Neuronal stem cell (in vitro differentiated cells): ENCODE measurements around the gene SPINT3. TPM values are rescaled to one million over a fixed set of nuclear protein-coding genes. Genes with fewer than 3 reads are reported as not detected.

Experiments
- DNase-seq: peaks from one replicate; pipeline ENCODE4 v3.0.0-alpha.2; 2013; ENCODE audit warnings: low spot score
- H2AFZ ChIP-seq: one replicate; pipeline ENCODE4 v1.6.1; 2013; ENCODE audit warnings: mild to moderate bottlenecking, low read length, inconsistent platforms
- H2AK5ac ChIP-seq: 2 replicates; pipeline ENCODE4 v1.6.1; 2013; ENCODE audit warnings: low read depth, mild to moderate bottlenecking, inconsistent platforms, low read length, moderate library complexity, mixed read lengths
- H2BK120ac ChIP-seq: 2 replicates; pipeline ENCODE4 v1.6.1; 2013; ENCODE audit warnings: low read depth, mild to moderate bottlenecking, inconsistent platforms, low read length, moderate library complexity, mixed read lengths
- H2BK12ac ChIP-seq: one replicate; pipeline ENCODE4 v1.6.1; 2013; ENCODE audit warnings: low read length, inconsistent platforms
- H2BK15ac ChIP-seq: 2 replicates; pipeline ENCODE4 v1.6.1; 2013; ENCODE audit warnings: mild to moderate bottlenecking, low read length, inconsistent platforms, mixed read lengths
- H2BK5ac ChIP-seq: one replicate; pipeline ENCODE4 v1.6.1; 2013; ENCODE audit warnings: inconsistent platforms, mild to moderate bottlenecking, low read length, moderate library complexity
- H3K14ac ChIP-seq: one replicate; pipeline ENCODE4 v1.6.1; 2013; ENCODE audit warnings: low read length, inconsistent platforms
- H3K18ac ChIP-seq: 2 replicates; pipeline ENCODE4 v1.6.1; 2013; ENCODE audit warnings: low read length, inconsistent platforms
- H3K23ac ChIP-seq: 2 replicates; pipeline ENCODE4 v1.6.1; 2013; ENCODE audit warnings: low read depth, mild to moderate bottlenecking, mixed read lengths, low read length, inconsistent platforms; ENCODE audit not compliant: poor library complexity
- H3K27ac ChIP-seq: replicated peaks from 3 replicates; pipeline ENCODE4 v1.5.1; 2013; ENCODE audit warnings: low read length, inconsistent platforms
- H3K27me3 ChIP-seq, 3 experiments: 2 replicates each; pipeline ENCODE4 v1.6.1; 2013; ENCODE audit warnings: low read length in 3 of 3, mild to moderate bottlenecking in 2 of 3, inconsistent platforms in 1 of 3, low read depth in 1 of 3, mixed read lengths in 1 of 3, moderate library complexity in 1 of 3; ENCODE audit not compliant: control insufficient read depth in 3 of 3, insufficient read depth in 3 of 3
- H3K36me3 ChIP-seq, 2 donors: replicated peaks in 1 of 2; 2 replicates each; pipeline ENCODE4 v1.6.1; 2013; ENCODE audit warnings: low read length in 2 of 2; ENCODE audit not compliant: control insufficient read depth in 2 of 2, insufficient read depth in 2 of 2
- H3K4ac ChIP-seq: 2 replicates; pipeline ENCODE4 v1.6.1; 2013; ENCODE audit warnings: inconsistent platforms, mild to moderate bottlenecking, low read length, moderate library complexity
- H3K4me1 ChIP-seq, 2 donors: 1 replicate in 1 of 2; 2 replicates in 1 of 2; pipeline ENCODE4 v1.6.1; 2013; ENCODE audit warnings: low read length in 2 of 2, low read depth in 1 of 2; ENCODE audit not compliant: control insufficient read depth in 2 of 2, insufficient read depth in 1 of 2
- H3K4me2 ChIP-seq: one replicate; pipeline ENCODE4 v1.6.1; 2013; ENCODE audit warnings: mild to moderate bottlenecking, low read length, inconsistent platforms; ENCODE audit not compliant: insufficient read depth, poor library complexity, severe bottlenecking
- H3K4me3 ChIP-seq, 2 donors: 2 replicates each; pipeline ENCODE4 v1.5.1; 2013; ENCODE audit warnings: low read length in 2 of 2, mild to moderate bottlenecking in 2 of 2, inconsistent platforms in 1 of 2, moderate library complexity in 1 of 2
- H3K79me1 ChIP-seq: one replicate; pipeline ENCODE4 v1.6.1; 2013; ENCODE audit warnings: low read depth, mild to moderate bottlenecking, inconsistent platforms, low read length, moderate library complexity
- H3K9ac ChIP-seq: one replicate; pipeline ENCODE4 v1.6.1; 2013; ENCODE audit warnings: mild to moderate bottlenecking, low read depth, low read length, inconsistent platforms; ENCODE audit not compliant: poor library complexity
- H3K9me3 ChIP-seq, 2 donors: replicated peaks in 1 of 2; 2 replicates each; pipeline versions ENCODE3 to v1.6.1; 2013; ENCODE audit warnings: low read length in 2 of 2, mild to moderate bottlenecking in 2 of 2, inconsistent platforms in 1 of 2, low read depth in 1 of 2, mixed read lengths in 1 of 2, moderate library complexity in 1 of 2; ENCODE audit not compliant: control insufficient read depth in 2 of 2, insufficient read depth in 1 of 2
- H4K8ac ChIP-seq: one replicate; pipeline ENCODE4 v1.6.1; 2013; ENCODE audit warnings: low read depth, mild to moderate bottlenecking, inconsistent platforms, low read length, moderate library complexity
- H4K91ac ChIP-seq: one replicate; pipeline ENCODE4 v1.6.1; 2013; ENCODE audit warnings: low read length, low read depth, mild to moderate bottlenecking, inconsistent platforms; ENCODE audit not compliant: poor library complexity
- WGBS, 2 donors: extraction: QIAGEN DNeasy Blood & Tissue Kit; methylation state at CpG; one replicate each; pipeline ENCODE4 v1.1.7; 2013; ENCODE audit warnings: missing lambda C conversion rate in 2 of 2, mixed read lengths in 1 of 2; ENCODE audit not compliant: insufficient read length in 2 of 2, insufficient replicate concordance in 1 of 2; ENCODE audit errors: extremely low coverage in 2 of 2; 5-methylcytosine and 5-hydroxymethylcytosine counted together
- polyA plus RNA-seq, 2 experiments: library from polyadenylated mRNA; stranded (reverse); fragments of 200-250 nt; gene quantifications; one replicate each; pipeline ENCODE4 v1.2.3, GENCODE V29; 2013

Gene SPINT3, protein sequence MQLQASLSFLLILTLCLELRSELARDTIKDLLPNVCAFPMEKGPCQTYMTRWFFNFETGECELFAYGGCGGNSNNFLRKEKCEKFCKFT
- polyA plus RNA-seq (2013, experiment 1 of 2), result not detected
- polyA plus RNA-seq (2013, experiment 2 of 2), result not detected

DNA sequence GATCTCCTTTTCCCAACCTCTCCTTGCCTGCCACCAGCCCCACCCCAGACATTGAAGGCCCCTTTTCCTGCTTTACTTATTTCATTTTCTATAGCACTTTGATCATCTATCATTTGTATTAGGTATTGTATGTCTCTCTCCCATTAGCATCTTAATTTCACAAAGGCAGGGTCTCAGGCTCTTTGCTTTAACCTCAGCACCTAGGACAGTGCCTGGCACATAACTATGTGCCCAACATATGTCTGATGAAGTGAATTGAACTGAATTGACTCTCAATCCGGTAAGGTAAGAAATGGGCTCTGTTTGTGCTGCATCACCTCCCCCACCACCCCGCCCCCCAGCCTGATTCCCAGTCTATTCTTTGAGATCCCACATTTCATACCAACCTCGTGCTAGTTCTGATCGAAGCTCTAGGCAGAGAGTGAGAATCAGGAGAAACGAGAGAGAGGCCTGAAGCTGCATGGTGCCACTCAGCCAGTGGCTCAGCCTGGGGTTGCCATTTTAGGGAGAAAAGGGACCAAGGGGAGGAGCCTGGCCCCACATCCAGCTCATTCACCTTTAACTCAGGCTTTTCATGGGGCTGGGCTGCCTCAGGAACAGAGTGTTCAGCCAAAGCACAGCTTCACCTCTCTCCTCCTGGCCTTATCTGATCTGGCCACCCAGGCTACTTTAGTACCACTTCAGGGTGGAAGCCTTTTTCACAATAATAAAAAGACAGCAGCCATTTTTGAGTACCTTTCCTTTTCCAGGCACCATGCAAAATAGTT, at the start of gene SPINT3:
Gene SPINT3 (minus strand): TSS at position 476 of the 767 bp plus-strand sequence. CDS start 14 bp downstream, at position 462.
- Histone ChIP-seq H4K91ac (no peak within 1 kb of the TSS), H3K4me3 (no peak within 1 kb of the TSS), H3K79me1 (no peaks in the 10 kb centered on the region), H2AK5ac (no peak within 1 kb of the TSS), H2BK5ac (no peak within 1 kb of the TSS), H3K14ac (no peak within 1 kb of the TSS), H3K4me1 (no peaks in the 10 kb centered on the region), H2BK15ac (no peak within 1 kb of the TSS), H2BK120ac (no peak within 1 kb of the TSS), H3K27me3 (peaks cover 0 to 14% (median 0%) of the 10 kb centered on the region in 3 experiments), H3K4me2 (no peak within 1 kb of the TSS), H3K9me3 (no peaks in the 10 kb centered on the region), H3K36me3 (no peaks in the 10 kb centered on the region), H3K4ac (no peak within 1 kb of the TSS), H3K18ac (no peak within 1 kb of the TSS), H2BK12ac (no peak within 1 kb of the TSS), H3K23ac (no peak within 1 kb of the TSS), H2AFZ (no peak within 1 kb of the TSS), H3K27ac (no peak within 1 kb of the TSS), H3K9ac (no peak within 1 kb of the TSS), H4K8ac (no peak within 1 kb of the TSS)
- WGBS, 2 donors, result no CpG with 5 or more reads among the region's 5 CpGs
- no peak for DNase-seq

- Histone ChIP-seq H2BK5ac (no peak overlapping the region), H2BK12ac (no peak overlapping the region), H3K27ac (no peak overlapping the region), H2AK5ac (no peak overlapping the region), H3K79me1 (no peaks in the 10 kb centered on the region), H3K4me3 (no peak overlapping the region), H2BK120ac (no peak overlapping the region), H3K27me3 (no peaks in the 10 kb centered on the region), H4K91ac (no peak overlapping the region), H3K14ac (no peak overlapping the region), H3K9me3 (no peaks in the 10 kb centered on the region), H3K4ac (no peak overlapping the region), H3K36me3 (no peaks in the 10 kb centered on the region), H2BK15ac (no peak overlapping the region), H3K9ac (no peak overlapping the region), H3K4me1 (no peaks in the 10 kb centered on the region), H2AFZ (no peak overlapping the region), H3K18ac (no peak overlapping the region), H4K8ac (no peak overlapping the region), H3K23ac (no peak overlapping the region), H3K4me2 (no peak overlapping the region)
- no CpG with 5 or more reads among the region's 2 CpGs for WGBS, 2 donors
- DNase-seq, result no peak
These were observed 49.4 kb upstream of the SPINT3 start for GRCh38 chr20:45564760-45565276.

DNA sequence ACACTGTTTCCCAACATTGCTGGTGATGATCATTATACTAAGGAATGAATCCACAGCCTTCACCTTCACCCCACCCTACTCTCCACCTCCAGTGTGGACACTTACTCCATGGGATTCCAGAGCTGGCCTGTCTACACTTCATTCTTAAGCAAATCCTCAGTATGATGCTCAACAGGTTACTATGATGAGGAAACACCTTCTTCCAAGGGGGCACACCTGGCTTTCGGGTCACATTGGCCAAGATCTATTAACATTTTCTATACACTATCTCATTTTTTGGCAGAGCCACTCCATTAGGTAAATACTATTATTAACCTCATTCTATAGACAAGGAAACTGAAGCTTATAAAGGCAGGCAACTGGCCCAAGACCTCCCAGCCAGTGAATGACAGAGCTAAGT, 39.8 kb upstream of the SPINT3 start:
- Histone ChIP-seq H3K18ac (no peak overlapping the region), H3K4me1 (no peaks in the 10 kb centered on the region), H3K4me3 (no peak overlapping the region), H3K27me3 (peaks cover 0 to 5% (median 0%) of the 10 kb centered on the region in 3 experiments), H3K36me3 (no peaks in the 10 kb centered on the region), H3K9ac (no peak overlapping the region), H2BK5ac (no peak overlapping the region), H2AK5ac (no peak overlapping the region), H2BK120ac (no peak overlapping the region), H3K4ac (no peak overlapping the region), H3K9me3 (no peaks in the 10 kb centered on the region), H2BK15ac (no peak overlapping the region), H3K14ac (no peak overlapping the region), H3K23ac (no peak overlapping the region), H2BK12ac (no peak overlapping the region), H3K79me1 (no peaks in the 10 kb centered on the region), H3K27ac (no peak overlapping the region), H4K91ac (no peak overlapping the region), H4K8ac (no peak overlapping the region), H2AFZ (no peak overlapping the region), H3K4me2 (no peak overlapping the region)
- no peak for DNase-seq
- no CpG with 5 or more reads among the region's 1 CpG for WGBS, 2 donors

- Histone ChIP-seq H3K36me3 (no peaks in the 10 kb centered on the region), H3K27ac (no peak overlapping the region), H3K4ac (no peak overlapping the region), H2BK120ac (no peak overlapping the region), H3K4me3 (no peak overlapping the region), H2AFZ (no peak overlapping the region), H3K14ac (no peak overlapping the region), H3K79me1 (no peaks in the 10 kb centered on the region), H4K91ac (no peak overlapping the region), H3K4me1 (no peaks in the 10 kb centered on the region), H2BK5ac (no peak overlapping the region), H3K4me2 (no peak overlapping the region), H3K27me3 (peaks cover 0 to 11% (median 0%) of the 10 kb centered on the region in 3 experiments), H3K23ac (no peak overlapping the region), H3K18ac (no peak overlapping the region), H2BK12ac (no peak overlapping the region), H2BK15ac (no peak overlapping the region), H3K9ac (no peak overlapping the region), H2AK5ac (no peak overlapping the region), H4K8ac (no peak overlapping the region), H3K9me3 (no peaks in the 10 kb centered on the region)
- no peak for DNase-seq
- no CpG with 5 or more reads among the region's 2 CpGs for WGBS, 2 donors
These were observed 37.0 kb upstream of the SPINT3 start for GRCh38 chr20:45552456-45552855.
